GM12875 (cell line): ENCODE data around the gene PDE6D.

ENCODE experiments used
- H3K4me3 ChIP-seq: one replicate; pipeline ENCODE4 v1.5.1; 2011; ENCODE audit warnings: low read depth, low read length, control low read depth
- TF ChIP-seq, protein P1 (sequence below): IDR thresholded peaks from 2 replicates; pipeline ENCODE4 v1.5.1; 2011; ENCODE audit warnings: low read depth, mild to moderate bottlenecking, control low read depth, inconsistent platforms, low read length, moderate library complexity, borderline replicate concordance; ENCODE audit not compliant: insufficient read depth

Gene PDE6D

GRCh38 chr2:231687133-231687852 is 93.8 kb downstream of the PDE6D start:
- TF ChIP-seq, protein P1, sequence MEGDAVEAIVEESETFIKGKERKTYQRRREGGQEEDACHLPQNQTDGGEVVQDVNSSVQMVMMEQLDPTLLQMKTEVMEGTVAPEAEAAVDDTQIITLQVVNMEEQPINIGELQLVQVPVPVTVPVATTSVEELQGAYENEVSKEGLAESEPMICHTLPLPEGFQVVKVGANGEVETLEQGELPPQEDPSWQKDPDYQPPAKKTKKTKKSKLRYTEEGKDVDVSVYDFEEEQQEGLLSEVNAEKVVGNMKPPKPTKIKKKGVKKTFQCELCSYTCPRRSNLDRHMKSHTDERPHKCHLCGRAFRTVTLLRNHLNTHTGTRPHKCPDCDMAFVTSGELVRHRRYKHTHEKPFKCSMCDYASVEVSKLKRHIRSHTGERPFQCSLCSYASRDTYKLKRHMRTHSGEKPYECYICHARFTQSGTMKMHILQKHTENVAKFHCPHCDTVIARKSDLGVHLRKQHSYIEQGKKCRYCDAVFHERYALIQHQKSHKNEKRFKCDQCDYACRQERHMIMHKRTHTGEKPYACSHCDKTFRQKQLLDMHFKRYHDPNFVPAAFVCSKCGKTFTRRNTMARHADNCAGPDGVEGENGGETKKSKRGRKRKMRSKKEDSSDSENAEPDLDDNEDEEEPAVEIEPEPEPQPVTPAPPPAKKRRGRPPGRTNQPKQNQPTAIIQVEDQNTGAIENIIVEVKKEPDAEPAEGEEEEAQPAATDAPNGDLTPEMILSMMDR = peak; percentile 90
- no peak overlapping the region for H3K4me3 ChIP-seq

GRCh38 chr2:231686192-231687100 is 94.6 kb downstream of the PDE6D start:
- TF ChIP-seq, protein P1 = no peak
- H3K4me3 ChIP-seq = no peak overlapping the region

DNA sequence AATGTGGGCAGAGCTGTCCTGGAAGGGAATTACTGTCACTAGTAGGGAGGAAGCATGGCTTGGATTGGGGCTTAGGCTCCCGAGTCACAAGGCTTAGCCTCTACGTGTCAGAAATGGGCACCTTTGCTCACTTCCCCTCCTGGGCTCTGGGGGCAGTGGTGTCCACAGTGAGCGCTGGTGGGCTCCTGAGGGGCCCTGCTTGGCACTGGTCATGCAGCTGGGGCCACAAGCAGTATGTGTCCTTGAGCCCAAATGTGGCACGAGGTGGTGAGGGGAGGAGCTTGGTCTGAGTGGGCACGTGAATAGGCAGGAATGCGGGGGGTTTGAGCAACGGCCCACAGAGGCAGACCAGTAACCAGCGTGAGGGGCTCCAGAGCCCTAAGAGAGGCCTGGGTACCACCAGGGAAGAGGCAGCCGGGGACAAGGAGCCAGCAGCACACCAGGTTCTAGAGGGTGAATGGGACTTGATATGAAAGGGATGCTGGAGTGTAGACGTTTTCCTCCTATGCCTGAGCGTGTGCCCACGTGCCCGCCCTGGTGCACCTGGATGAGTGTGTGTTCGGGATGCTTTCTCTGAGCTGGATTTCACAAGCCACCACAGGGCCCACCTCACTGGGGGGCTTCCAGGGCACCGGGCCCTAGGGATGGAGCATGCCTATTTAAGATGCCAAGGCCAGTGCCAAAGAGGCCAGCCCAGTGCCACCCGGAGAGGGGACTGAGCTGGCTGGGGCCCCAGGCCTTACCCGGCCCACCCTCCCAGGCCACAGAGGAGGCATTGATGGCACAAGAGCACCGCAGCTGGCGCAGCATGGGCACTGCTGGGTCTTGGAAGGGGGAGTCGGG is 95.5 kb downstream of the PDE6D start:
- TF ChIP-seq, protein P1 = peak; percentile 37; the same call in 1 of the 2 replicates
- no peak overlapping the region for H3K4me3 ChIP-seq

GRCh38 chr2:231684314-231685223 is 96.5 kb downstream of the PDE6D start:
- TF ChIP-seq, protein P1 = no peak
- no peak overlapping the region for H3K4me3 ChIP-seq

DNA sequence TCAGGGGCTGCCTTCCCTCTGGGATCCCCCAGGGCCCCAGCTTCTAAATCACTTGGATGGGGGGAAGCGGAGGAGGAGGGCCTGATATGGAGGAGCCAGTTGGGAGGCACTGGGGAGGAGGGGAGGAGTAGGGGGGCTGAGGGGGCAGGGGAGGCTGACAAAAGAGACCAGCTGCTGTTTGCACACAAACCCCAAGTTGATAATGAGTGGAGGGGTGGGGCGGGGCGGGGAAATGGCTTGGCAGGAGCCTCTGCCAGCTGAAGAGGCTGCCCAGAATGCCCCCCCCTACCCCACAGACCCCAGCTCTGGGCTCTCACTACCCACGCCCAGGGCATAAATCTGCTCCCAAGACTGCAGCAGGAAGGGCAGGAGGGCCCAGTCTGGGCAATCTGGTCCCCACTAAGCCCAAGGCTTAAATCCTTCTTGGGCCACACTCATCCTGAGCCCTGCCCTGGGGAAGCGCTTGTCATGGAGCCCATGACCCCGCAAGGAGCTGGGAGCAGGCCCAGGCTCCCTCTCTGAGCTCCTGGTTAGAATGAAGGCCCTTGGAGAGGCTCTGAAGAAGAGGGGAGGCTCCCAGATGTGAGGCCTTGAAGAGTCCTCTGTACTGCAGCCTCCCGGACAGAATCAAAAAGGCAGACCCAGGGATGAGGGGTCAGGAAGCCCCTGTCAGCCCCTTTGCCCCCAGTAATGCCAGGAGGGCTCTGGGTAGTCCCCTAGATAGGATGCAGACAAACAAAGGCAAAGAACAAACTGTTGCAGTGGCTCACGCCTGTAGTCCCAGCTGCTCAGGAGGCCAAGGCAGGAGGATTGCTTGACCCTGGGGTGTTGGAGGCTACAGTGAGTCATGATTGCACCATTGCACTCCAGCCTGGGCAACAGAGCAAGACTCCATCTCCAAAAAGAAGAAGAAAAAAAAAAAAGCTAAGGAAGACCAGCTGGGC is 97.5 kb downstream of the PDE6D start:
- TF ChIP-seq, protein P1 = no peak
- H3K4me3 ChIP-seq = no peak overlapping the region
